Osteoblast (primary cell): ENCODE data around the gene INO80. TPM values are rescaled to one million over a fixed set of nuclear protein-coding genes. Genes with fewer than 3 reads are reported as not detected.

Experiments used
- DNase-seq: peaks from one replicate; pipeline ENCODE4 v3.0.0; 2011; ENCODE audit warnings: low spot score, mixed read lengths; ENCODE audit not compliant: insufficient read length; ENCODE audit errors: missing footprints
- H2AFZ ChIP-seq: 2 replicates; pipeline ENCODE4 v1.6.0; 2011; ENCODE audit warnings: mild to moderate bottlenecking, low read length
- H3K27ac ChIP-seq: 2 replicates; pipeline ENCODE4 v1.5.1; 2011; ENCODE audit warnings: mild to moderate bottlenecking, low read depth, low read length, moderate library complexity
- H3K27me3 ChIP-seq: 2 replicates; pipeline ENCODE4 v1.6.0; 2012; ENCODE audit warnings: mild to moderate bottlenecking, control low read depth, inconsistent platforms, low read length, moderate library complexity; ENCODE audit not compliant: insufficient read depth
- H3K36me3 ChIP-seq: 2 replicates; pipeline ENCODE4 v1.5.1; 2011; ENCODE audit warnings: mild to moderate bottlenecking, low read length, control low read depth, moderate library complexity; ENCODE audit not compliant: insufficient read depth
- H3K4me1 ChIP-seq: 2 replicates; pipeline ENCODE4 v1.5.1; 2011; ENCODE audit warnings: mild to moderate bottlenecking, low read length, control low read depth, moderate library complexity; ENCODE audit not compliant: insufficient read depth
- H3K4me2 ChIP-seq: 2 replicates; pipeline ENCODE4 v1.6.0; 2011; ENCODE audit warnings: mild to moderate bottlenecking, low read length; ENCODE audit not compliant: insufficient read depth
- H3K4me3 ChIP-seq: fragments of 200-600 bp; sonication (generic); 3 replicates; pipeline ENCODE4 v1.5.1; 2012; ENCODE audit warnings: mild to moderate bottlenecking, low read length, inconsistent platforms; ENCODE audit not compliant: insufficient read depth
- H3K79me2 ChIP-seq: 2 replicates; pipeline ENCODE4 v1.6.0; 2012; ENCODE audit warnings: mild to moderate bottlenecking, low read length, control low read depth, inconsistent platforms; ENCODE audit not compliant: insufficient read depth
- H3K9me3 ChIP-seq: 2 replicates; pipeline ENCODE4 v1.5.1; 2011; ENCODE audit warnings: low read depth, low read length, control low read depth
- H4K20me1 ChIP-seq: 2 replicates; pipeline ENCODE4 v1.6.0; 2012; ENCODE audit warnings: mild to moderate bottlenecking, low read length, control low read depth; ENCODE audit not compliant: insufficient read depth
- CTCF ChIP-seq: IDR thresholded peaks from 2 replicates; pipeline ENCODE4 v1.5.1; 2011; ENCODE audit warnings: mild to moderate bottlenecking, low read depth, low read length, moderate library complexity; ENCODE audit errors: extremely low read depth
- total RNA-seq: library from RNA; depleted of rRNA; stranded (reverse); fragments of >200 nt; gene quantifications from 2 replicates; pipeline ENCODE4 v1.2.3, GENCODE V29; 2012

The INO80 gene
- total RNA-seq, 1 donor: 23.5 TPM

- H3K9me3 ChIP-seq: peaks cover 3% of the 10 kb centered on the region
- DNase-seq: no peak
- H3K27ac ChIP-seq: no peak overlapping the region
- no peaks in the 10 kb centered on the region for H3K27me3 ChIP-seq
- H3K4me2 ChIP-seq: no peak overlapping the region
- peaks cover 83% of the 10 kb centered on the region for H3K36me3 ChIP-seq
- no peak for TF ChIP-seq CTCF
- no peaks in the 10 kb centered on the region for H3K4me1 ChIP-seq
- no peak overlapping the region for H2AFZ ChIP-seq
- no peaks in the 10 kb centered on the region for H3K79me2 ChIP-seq
- H4K20me1 ChIP-seq: no peaks in the 10 kb centered on the region
- H3K4me3 ChIP-seq: no peak overlapping the region
Measured at GRCh38 chr15:41061667-41062066, 54.4 kb downstream of the INO80 start.

- H3K27ac ChIP-seq: no peak overlapping the region
- H3K36me3 ChIP-seq: peaks cover 83% of the 10 kb centered on the region
- H4K20me1 ChIP-seq: no peaks in the 10 kb centered on the region
- H3K79me2 ChIP-seq: no peaks in the 10 kb centered on the region
- no peak overlapping the region for H3K4me3 ChIP-seq
- H3K27me3 ChIP-seq: no peaks in the 10 kb centered on the region
- H3K4me2 ChIP-seq: no peak overlapping the region
- TF ChIP-seq CTCF: no peak
- no peak for DNase-seq
- no peaks in the 10 kb centered on the region for H3K4me1 ChIP-seq
- H2AFZ ChIP-seq: no peak overlapping the region
- peaks cover 3% of the 10 kb centered on the region for H3K9me3 ChIP-seq
Measured at GRCh38 chr15:41060505-41060904, 55.6 kb downstream of the INO80 start.

- peak; percentile 26 for DNase-seq
- Histone ChIP-seq H2AFZ (no peak overlapping the region), H3K4me3 (no peak overlapping the region), H3K4me2 (no peak overlapping the region), H3K27me3 (no peaks in the 10 kb centered on the region), H3K27ac (no peak overlapping the region), H3K79me2 (no peaks in the 10 kb centered on the region), H3K4me1 (no peaks in the 10 kb centered on the region), H4K20me1 (no peaks in the 10 kb centered on the region), H3K9me3 (no peaks in the 10 kb centered on the region), H3K36me3 (peaks cover 80% of the 10 kb centered on the region)
- no peak for TF ChIP-seq CTCF
Measured at GRCh38 chr15:41056810-41057209, 59.3 kb downstream of the INO80 start.

GRCh38 chr15:41055706-41056105, 60.4 kb downstream of the INO80 start:
- Histone ChIP-seq H3K4me1 (no peaks in the 10 kb centered on the region), H2AFZ (no peak overlapping the region), H3K9me3 (no peaks in the 10 kb centered on the region), H3K36me3 (peaks cover 80% of the 10 kb centered on the region), H3K4me2 (no peak overlapping the region), H3K4me3 (no peak overlapping the region), H3K27ac (no peak overlapping the region), H4K20me1 (no peaks in the 10 kb centered on the region), H3K79me2 (no peaks in the 10 kb centered on the region), H3K27me3 (no peaks in the 10 kb centered on the region)
- TF ChIP-seq CTCF: no peak
- DNase-seq: no peak
